ENCODE results near the gene GLT8D2. TPM values are rescaled to one million over a fixed set of nuclear protein-coding genes. Genes with fewer than 3 reads are reported as not detected.
"Not testable (repeated sequence)": the region's sequence is repeated elsewhere in the genome, so short reads cannot be mapped to it uniquely, and the experiment has no call there.

The GLT8D2 gene
- total RNA-seq, 1 experiment from 2014 or later, result 1.2 TPM

DNA sequence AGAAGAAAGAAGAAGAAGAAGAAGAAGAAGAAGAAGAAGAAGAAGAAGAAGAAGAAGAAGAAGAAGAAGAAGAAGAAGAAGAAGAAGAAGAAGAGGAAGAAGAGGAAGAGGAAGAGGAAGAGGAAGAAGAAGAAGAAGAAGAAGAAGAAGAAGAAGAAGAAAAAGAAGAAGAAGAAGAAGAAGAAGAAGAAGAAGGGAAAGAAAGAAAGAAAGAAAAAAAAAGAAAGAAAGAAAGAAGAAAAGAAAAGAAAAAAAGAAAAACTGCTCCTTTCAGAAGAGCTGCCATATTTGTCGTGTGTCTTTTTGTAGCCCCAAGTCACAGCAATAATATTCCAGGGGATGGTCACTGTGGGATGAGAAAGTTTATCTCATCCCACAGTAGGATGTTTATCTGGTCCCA, 28.1 kb downstream of the GLT8D2 start:
- DNase-seq (ENCODE audit: low read depth, low spot score); in situ Hi-C loops (cut with HindIII; ENCODE audit: low pct_unique_long_range_greater_than_20kb, low sequenced_read_pairs): not testable (repeated sequence)

DNA sequence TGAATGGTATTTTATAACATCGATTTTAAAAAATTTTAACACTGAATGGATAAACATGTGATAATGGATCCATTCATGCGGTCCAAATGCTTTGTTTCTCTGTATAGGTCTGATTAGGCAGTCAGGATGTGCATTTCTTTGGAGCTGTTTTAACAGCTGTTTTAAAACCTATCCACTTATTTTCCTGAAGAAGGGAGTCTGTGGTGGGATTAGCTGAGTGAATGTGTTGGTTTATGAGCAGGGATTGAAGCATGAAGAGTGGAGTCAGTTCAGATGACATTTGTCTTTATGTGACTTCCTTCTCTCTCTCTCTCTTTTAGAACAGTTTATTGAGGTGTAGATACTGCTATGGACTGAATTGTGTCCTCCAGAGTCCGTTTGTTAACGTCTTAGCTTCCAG, 37.7 kb downstream of the GLT8D2 start:
- no peak for DNase-seq (ENCODE audit: low read depth, low spot score)
- in situ Hi-C loops (cut with HindIII; ENCODE audit: low pct_unique_long_range_greater_than_20kb, low sequenced_read_pairs), result no loop called here

DNA sequence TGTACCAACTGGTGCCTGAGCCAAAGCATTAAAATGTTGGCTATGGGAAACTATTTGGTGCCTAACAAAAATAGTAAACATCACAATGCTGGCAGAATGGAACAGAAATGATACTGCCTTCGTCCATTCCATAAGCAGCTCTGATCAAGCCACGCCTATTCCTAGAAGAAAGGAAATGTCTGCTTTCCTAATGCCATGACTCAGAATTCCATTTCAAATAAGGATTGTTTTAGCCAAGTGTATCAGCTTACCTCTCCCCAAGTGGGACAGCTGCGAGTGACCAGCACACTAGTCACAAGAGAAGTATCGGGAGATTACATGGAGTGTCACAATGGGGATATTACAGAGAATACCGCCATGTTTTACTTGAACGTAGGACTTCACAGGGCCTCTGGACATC, 38.7 kb downstream of the GLT8D2 start:
- in situ Hi-C loops (cut with HindIII; ENCODE audit: low pct_unique_long_range_greater_than_20kb, low sequenced_read_pairs), result no loop called here
- no peak for DNase-seq (ENCODE audit: low read depth, low spot score)

DNA sequence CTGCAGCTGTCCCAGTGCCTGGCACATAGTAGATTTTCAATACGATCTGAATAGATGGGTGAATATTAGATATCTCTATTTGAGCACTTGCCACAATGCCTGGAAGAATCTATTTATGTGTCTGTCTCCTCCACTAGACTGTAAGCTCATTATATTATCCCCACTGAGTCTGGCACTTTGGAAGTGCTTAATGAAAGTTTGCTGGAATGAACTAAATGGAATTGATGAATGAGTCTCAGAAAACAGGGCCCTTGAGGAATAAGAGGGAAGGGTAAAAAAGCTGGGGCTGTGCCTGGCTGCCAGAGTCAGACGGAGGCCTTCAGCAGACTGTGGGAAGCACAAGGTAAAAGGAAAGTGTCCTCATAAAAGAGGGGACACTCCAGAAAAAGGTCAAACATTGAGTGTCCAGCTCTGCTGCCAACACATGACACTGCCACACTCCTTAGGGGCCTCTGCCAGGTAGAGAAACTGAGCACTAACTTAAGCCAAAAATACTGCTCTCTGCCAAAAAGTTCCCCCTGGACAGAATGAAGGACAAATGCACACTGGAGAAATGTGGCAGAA, 39.3 kb downstream of the GLT8D2 start:
- in situ Hi-C loops (cut with HindIII; ENCODE audit: low pct_unique_long_range_greater_than_20kb, low sequenced_read_pairs), result no loop called here
- DNase-seq (ENCODE audit: low read depth, low spot score), result no peak

DNA sequence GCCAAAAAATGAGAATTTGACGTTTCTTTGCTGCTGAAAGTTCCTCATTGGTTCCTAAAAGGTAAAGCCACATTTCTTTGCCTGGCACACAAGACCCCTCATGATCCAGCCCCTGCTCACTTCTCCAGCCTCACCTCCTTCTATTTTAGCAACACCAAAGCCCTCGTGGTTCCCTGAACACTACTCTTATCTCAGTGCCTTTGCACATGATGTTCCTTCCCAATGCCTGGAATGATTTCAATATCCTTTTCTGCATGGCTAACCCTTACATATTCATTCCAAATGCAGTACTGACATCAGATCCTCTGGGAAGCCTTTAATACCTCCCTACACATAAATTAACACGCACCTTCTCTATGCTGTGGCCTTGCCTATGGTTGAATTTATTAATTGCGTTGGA, 39.9 kb downstream of the GLT8D2 start:
- in situ Hi-C loops (cut with HindIII; ENCODE audit: low pct_unique_long_range_greater_than_20kb, low sequenced_read_pairs), result no loop called here

DNA sequence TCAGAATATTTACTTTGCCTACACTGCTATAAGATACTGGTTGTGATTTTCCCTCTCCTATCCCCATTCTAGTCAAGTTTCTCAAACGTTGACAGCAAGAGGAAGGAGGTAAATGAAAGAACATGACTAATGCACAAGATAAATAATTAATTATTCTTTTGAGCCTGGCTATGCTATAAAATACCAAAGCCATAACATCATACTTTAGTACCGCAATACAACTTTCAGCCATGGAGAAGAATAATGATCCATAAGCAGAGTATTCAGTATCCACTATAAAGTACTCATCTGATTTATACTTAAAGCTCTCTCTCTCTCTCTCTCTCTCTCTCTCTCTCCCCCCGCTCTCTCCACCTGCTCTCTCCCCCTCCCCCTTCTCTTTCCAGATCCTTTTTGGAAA, 43.1 kb downstream of the GLT8D2 start:
- DNase-seq (ENCODE audit: low read depth, low spot score), result no peak

More for the DNA sequence above, 39.9 kb downstream of the GLT8D2 start:
- DNase-seq (ENCODE audit: low read depth, low spot score), result no peak

DNA sequence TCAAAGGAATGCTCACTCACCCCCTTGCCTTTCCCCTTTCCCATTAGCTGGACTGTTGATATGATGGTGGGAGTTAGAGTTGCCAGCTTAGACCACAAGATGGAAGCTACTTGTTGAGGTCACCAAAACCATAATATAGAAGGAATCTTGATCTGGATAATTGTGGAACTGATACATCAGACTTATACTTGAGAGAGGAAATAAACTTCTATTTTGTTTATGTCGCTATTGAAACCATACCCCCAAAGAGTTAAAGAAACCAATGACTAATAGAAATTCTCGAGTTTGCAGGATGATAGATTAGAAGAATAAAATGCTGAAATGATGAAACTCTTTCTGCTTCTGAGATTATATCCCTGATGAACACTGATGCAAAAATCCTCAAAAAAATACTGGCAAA, 46.4 kb downstream of the GLT8D2 start:
- in situ Hi-C loops (cut with HindIII; ENCODE audit: low pct_unique_long_range_greater_than_20kb, low sequenced_read_pairs), result no loop called here
- DNase-seq (ENCODE audit: low read depth, low spot score), result no peak

More for the DNA sequence above, 43.1 kb downstream of the GLT8D2 start:
- in situ Hi-C loops (cut with HindIII; ENCODE audit: low pct_unique_long_range_greater_than_20kb, low sequenced_read_pairs), result no loop called here

DNA sequence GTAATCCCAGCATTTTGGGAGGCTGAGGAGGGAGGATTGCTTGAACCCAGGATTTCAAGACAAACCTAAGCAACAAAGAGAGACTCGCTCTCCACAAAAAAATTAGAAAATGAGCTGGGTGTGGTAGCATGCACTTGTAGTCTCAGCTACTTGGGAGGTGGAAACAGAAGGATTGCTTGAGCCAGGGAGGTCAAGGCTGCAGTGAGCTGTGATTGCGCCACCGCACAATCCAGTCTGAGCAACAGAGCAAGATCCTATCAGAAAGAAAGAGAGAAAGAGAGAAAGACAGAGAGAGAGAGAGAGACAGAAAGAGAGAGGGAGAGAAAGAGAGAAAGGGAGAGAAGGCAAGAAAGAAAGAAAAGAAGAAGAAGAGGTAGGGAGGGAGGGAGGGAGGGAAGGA, 47.3 kb downstream of the GLT8D2 start:
- no peak for DNase-seq (ENCODE audit: low read depth, low spot score)
- in situ Hi-C loops (cut with HindIII; ENCODE audit: low pct_unique_long_range_greater_than_20kb, low sequenced_read_pairs), result no loop called here

DNA sequence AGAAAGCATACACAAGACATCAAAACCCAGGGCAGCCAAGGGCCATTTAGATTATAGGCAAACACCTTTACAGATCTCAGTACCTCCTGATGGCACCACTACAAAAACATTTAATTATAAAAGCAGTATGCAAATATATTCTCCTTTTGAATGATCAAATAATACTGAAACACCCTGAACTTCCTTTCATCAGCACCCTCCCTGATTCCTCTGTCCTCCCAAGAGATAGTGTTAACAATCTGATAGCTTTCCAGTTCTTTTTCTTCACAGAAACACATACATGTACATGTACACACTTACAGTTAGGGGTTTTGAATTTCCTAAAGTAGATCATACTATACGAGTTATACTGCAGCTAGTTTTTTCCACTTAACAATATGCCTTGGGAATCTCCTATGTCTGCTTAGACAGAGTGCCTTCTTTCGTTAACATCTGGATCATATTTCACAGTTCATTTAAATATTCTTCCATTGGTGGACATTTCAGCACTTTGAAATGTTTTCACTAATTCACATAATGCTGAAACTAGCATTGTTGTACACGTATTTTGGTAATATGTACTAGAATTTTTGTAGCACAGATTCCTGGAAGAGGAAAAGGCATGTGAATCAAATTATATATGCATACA, 49.1 kb downstream of the GLT8D2 start:
- no peak for DNase-seq (ENCODE audit: low read depth, low spot score)
- in situ Hi-C loops (cut with HindIII; ENCODE audit: low pct_unique_long_range_greater_than_20kb, low sequenced_read_pairs), result no loop called here

DNA sequence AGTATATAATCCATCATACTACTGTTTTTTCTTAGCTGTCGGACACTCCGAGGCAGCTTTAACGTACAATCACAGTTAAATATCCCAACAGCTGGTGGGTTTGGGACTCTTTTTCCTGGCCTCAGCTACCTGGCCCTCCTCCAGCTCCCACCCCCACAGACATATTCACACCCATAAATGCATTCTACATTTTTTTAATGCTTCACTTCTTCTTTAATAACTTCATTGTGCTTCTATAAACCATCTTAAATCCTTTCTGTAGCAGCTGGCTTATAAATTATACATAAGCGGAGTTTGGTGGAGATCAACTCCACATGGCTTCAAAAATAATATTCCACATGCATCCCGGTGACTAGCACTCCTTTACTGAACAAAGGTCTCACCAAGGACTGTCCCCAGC, 51.0 kb downstream of the GLT8D2 start:
- no peak for DNase-seq (ENCODE audit: low read depth, low spot score)
- in situ Hi-C loops (cut with HindIII; ENCODE audit: low pct_unique_long_range_greater_than_20kb, low sequenced_read_pairs), result no loop called here

DNA sequence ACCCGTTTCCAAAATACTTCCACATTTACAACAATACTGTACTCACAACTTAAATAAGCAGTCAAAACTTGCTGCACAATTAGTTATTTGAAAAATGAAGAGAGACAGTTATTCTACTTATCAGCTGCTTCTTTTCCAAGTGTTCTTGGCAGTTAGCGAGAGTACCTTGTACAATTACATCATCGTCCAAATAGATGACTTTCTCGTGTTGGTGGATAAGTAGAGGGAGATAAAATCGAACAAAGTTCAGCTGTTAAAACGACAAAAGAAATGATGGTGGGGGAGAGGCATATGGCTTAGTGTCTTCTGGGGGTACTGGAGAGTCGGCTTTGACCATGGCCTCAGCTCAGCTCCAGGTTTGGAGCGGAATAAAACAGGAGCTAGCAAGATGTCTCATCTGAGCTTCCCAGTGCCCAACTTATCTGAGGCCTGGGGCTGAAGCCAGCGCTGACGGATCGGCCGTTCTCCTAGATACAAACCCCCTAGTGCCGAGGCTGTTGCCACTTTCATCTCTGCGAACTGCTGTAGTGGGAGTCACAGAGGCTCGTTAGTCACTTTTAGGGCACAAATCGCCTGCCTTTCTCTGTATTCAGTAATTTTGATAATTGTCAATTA, 52.6 kb downstream of the GLT8D2 start:
- no peak for DNase-seq (ENCODE audit: low read depth, low spot score)
- in situ Hi-C loops (cut with HindIII; ENCODE audit: low pct_unique_long_range_greater_than_20kb, low sequenced_read_pairs), result no loop called here

DNA sequence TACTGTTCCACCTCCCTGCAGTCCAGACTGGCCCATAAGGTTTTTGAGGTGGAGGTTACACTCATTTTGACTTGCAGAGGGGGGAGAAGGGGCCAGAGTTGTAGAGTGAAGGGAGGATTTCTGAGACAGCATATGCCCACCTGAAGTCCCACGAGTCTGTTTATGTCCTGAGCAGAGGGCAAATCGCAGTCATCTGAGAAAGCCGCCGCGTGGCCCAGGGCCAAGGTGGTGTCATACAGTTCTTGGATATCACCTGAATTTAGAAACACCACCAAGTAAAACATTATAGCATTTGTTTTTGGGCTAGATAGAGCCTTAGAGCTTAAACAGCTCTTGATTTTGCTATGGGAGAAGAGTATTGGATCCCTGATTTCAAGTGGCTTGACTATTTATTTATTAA, 53.4 kb downstream of the GLT8D2 start:
- in situ Hi-C loops (cut with HindIII; ENCODE audit: low pct_unique_long_range_greater_than_20kb, low sequenced_read_pairs), result no loop called here
- DNase-seq (ENCODE audit: low read depth, low spot score), result no peak

DNA sequence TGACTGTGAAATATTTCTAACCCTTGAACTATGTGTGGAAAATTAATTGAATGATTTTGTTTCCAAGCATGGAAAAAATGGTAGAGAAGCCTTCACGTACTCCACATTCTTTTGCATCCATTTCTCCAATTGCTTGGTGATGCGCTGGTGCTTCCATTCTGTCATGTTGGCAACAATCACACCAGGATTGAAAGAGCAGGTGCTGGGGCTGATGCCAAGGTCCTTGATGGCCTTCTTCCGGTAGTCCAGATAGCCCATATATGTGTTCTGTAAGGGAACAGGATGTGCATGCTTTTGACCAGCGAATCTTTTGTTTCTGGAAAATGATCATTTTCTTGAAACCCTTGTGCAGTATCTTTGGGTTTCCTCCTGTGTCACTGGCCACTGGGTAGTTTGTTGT, 55.8 kb downstream of the GLT8D2 start:
- DNase-seq (ENCODE audit: low read depth, low spot score), result no peak
- in situ Hi-C loops (cut with HindIII; ENCODE audit: low pct_unique_long_range_greater_than_20kb, low sequenced_read_pairs), result no loop called here

DNA sequence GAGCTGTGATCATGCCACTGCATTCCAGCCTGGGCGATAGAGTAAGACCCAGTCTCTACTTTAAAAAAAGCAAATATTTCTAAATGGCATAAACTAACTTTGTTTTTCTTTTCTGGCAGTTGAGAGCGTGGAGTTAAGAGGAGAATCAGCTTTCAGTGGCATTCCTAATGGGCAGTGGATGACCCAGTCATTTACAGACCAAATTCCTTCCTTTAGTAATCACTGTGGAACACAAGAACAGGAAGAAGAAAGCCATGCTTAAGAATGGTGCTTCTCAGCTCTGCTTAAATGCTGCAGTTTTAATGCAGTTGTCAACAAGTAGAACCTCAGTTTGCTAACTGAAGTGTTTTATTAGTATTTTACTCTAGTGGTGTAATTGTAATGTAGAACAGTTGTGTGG, 63.2 kb downstream of the GLT8D2 start:
- in situ Hi-C loops (cut with HindIII; ENCODE audit: low pct_unique_long_range_greater_than_20kb, low sequenced_read_pairs), result no loop called here
- DNase-seq (ENCODE audit: low read depth, low spot score), result no peak

DNA sequence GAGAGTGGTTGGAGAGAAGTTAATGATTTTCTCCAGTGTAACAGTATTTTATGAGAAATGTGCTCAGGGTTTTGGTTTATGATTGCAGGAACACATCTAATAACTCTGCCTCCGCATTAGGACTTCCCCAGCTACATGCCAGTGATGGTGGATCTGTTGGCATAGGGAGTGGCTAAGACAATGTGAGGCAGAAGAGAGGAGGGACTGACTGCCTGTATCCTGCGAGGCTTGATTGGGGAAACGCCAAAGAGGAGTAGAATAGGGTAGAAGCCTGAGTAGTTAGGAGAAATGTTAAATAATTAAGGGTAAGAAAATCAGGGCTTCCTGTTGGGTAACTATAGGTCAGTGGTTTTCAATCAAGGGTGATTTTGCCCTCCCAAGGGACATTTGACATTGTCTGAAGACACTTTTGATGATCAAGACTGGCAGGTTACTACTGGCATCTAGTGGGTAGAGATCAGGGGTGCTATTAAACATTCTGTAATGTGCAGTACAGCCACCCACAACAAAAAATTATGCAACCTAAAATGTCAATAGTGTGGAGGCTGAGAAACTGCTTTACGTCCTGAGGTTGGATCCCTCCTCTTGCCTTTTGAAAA, 71.5 kb downstream of the GLT8D2 start:
- in situ Hi-C loops (cut with HindIII; ENCODE audit: low pct_unique_long_range_greater_than_20kb, low sequenced_read_pairs), result no loop called here
- no peak for DNase-seq (ENCODE audit: low read depth, low spot score)

DNA sequence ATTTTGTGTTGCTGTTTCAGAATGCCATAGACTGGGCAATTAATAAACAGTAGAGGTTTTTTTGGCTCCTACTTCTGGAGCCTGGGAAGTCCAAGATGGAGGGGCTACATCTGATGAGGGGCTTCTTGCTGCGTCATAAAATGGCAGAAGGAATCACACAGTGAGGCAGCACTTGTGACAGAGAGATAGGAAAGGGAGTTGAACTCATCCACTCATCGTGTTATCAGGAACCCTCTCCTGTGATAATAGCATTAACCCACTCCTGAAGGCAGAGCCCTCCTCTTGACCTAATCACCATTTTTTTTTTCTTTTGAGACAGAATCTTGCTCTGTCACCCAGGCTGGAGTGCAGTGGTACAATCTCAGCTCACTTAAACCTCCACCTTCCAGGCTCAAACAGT, 74.6 kb downstream of the GLT8D2 start:
- in situ Hi-C loops (cut with HindIII; ENCODE audit: low pct_unique_long_range_greater_than_20kb, low sequenced_read_pairs), result no loop called here
- no peak for DNase-seq (ENCODE audit: low read depth, low spot score)

DNA sequence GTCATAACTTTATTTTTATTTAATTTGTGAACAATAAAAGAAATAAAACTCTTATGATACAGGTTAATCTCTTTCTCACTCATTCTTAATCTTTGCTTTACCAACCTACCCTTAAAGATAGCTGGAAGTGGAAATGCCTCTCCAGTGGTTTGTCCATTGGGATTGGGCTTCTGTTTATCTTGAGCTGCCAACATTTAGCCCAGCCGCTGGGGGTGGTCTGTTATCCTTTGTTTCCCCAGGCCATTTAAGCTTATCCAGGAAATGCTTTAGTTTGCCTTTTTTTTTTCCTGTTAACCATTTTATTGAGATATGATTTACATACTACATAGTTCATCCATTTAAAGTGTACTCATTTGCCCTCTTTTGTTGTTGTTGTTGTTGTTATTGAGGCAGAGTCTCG, 76.1 kb downstream of the GLT8D2 start:
- in situ Hi-C loops (cut with HindIII; ENCODE audit: low pct_unique_long_range_greater_than_20kb, low sequenced_read_pairs), result no loop called here
- DNase-seq (ENCODE audit: low read depth, low spot score), result no peak

DNA sequence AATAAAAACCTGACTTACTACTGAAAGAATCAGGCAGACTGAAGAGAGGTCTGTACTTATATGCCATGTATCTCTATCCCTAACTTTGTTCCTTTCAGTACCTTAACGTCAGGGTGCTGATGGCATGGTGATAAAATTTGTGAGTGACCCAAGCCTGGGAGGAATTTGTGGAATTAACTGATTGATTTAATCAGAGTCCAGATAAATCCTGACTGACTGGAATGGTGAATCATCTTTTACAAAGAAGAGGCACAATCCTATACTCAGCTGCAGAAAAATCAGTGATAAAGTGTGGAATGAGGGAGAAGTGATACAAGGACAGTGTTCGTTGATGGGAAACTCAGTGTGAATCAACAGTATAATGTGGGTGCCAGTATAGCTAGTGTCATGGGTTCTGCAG, 80.6 kb downstream of the GLT8D2 start:
- no peak for DNase-seq (ENCODE audit: low read depth, low spot score)
- in situ Hi-C loops (cut with HindIII; ENCODE audit: low pct_unique_long_range_greater_than_20kb, low sequenced_read_pairs), result no loop called here

DNA sequence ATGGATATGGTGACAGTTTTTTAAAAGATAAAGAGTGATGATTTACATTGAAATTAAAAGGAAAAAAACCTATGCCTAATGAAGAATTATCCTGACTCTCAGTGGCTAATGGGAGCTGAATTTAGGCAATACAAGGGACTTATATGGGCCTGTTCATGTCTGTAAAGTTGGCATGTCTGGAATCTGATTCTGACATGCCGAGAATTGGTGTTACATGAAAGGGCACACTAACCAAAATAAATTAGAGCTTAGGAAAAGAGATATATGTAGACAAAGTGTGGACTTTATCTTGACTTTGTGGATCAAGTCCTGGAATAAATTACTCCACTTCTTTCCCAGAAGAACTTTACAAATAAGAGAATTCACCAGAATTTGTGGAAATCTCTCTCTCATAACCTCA, 83.3 kb downstream of the GLT8D2 start:
- in situ Hi-C loops (cut with HindIII; ENCODE audit: low pct_unique_long_range_greater_than_20kb, low sequenced_read_pairs), result no loop called here
- DNase-seq (ENCODE audit: low read depth, low spot score), result no peak

All from SK-MEL-5 (cell line).